Tibial artery (tissue), 4 donors: ENCODE data around the gene CELSR1.
"Not testable (repeated sequence)": the region's sequence is repeated elsewhere in the genome, so short reads cannot be mapped to it uniquely, and the experiment has no call there.

ENCODE experiments used
- DNase-seq, 2 donors: peaks; one replicate each; pipeline ENCODE4 v3.0.0-alpha.2; 2019
- H3K27ac ChIP-seq, 2 donors: fragments of 200-600 bp; sonication (generic) in 1 of 2; 1 replicate in 1 of 2; 2 replicates in 1 of 2; pipeline ENCODE4 v1.5.1; 2018 to 2019; ENCODE audit warnings: mild to moderate bottlenecking in 1 of 2
- H3K27me3 ChIP-seq, 2 donors: fragments of 200-600 bp; sonication (generic) in 1 of 2; one replicate each; pipeline versions ENCODE4 v1.5.1 to v1.6.0; 2016 to 2019
- H3K36me3 ChIP-seq, 3 donors: fragments of 200-600 bp; sonication (generic) in 2 of 3; one replicate each; pipeline ENCODE4 v1.5.1; 2016 to 2019; ENCODE audit warnings: mild to moderate bottlenecking in 2 of 3
- H3K4me1 ChIP-seq, 4 donors: fragments of 200-600 bp; sonication (generic) in 2 of 4; 1 replicate in 3 of 4; 2 replicates in 1 of 4; pipeline ENCODE4 v1.5.1; 2016 to 2019
- H3K4me3 ChIP-seq, 2 donors: fragments of 200-600 bp; sonication (generic) in 1 of 2; 1 replicate in 1 of 2; 2 replicates in 1 of 2; pipeline ENCODE4 v1.5.1; 2018 to 2019; ENCODE audit warnings: mild to moderate bottlenecking in 2 of 2
- H3K9me3 ChIP-seq, 3 donors: fragments of 200-600 bp; sonication (generic) in 1 of 3; one replicate each; pipeline ENCODE4 v1.5.1; 2016 to 2019
- CTCF ChIP-seq, 2 experiments: fragments of 200-600 bp in 1 of 2; fragments of 450-650 bp in 1 of 2; IDR thresholded peaks; one replicate each; pipeline ENCODE4 v1.5.1; 2017 to 2019; ENCODE audit warnings: antibody characterized with exemption in 2 of 2, mild to moderate bottlenecking in 1 of 2, moderate library complexity in 1 of 2
- intact Hi-C: fragments of 100-400 bp; cut with DNase I; formaldehyde crosslinking; loops from one replicate; pipeline ENCODE4 v1.15.0; 2023; ENCODE audit warnings: low total_unique reads

Gene CELSR1

GRCh38 chr22:46397514-46397913 is 139.9 kb downstream of the CELSR1 start:
- H3K36me3 ChIP-seq = no peaks in the 10 kb centered on the region
- no peaks in the 10 kb centered on the region for H3K4me1 ChIP-seq
- DNase-seq = no peak
- H3K27ac ChIP-seq = no peak overlapping the region
- H3K4me3 ChIP-seq = no peak overlapping the region
- TF ChIP-seq CTCF (IDR thresholded peaks at IDR 0.05) = no peak
- H3K9me3 ChIP-seq = no peaks in the 10 kb centered on the region
- H3K27me3 ChIP-seq = peaks cover 0 to 2% of the 10 kb centered on the region in 2 donors
- intact Hi-C loops = no loop called here

GRCh38 chr22:46397049-46397448 is 140.4 kb downstream of the CELSR1 start:
- intact Hi-C loops, H3K27me3 ChIP-seq, H3K27ac ChIP-seq, DNase-seq, H3K36me3 ChIP-seq, H3K9me3 ChIP-seq, H3K4me3 ChIP-seq, H3K4me1 ChIP-seq: not testable (repeated sequence)

- Histone ChIP-seq H3K9me3 (no peaks in the 10 kb centered on the region), H3K4me3 (no peak overlapping the region), H3K27ac (no peak overlapping the region), H3K36me3 (no peaks in the 10 kb centered on the region), H3K27me3 (peaks cover 0 to 2% of the 10 kb centered on the region in 2 donors), H3K4me1 (peaks cover 0 to 4% (median 0%) of the 10 kb centered on the region in 4 donors)
- TF ChIP-seq CTCF (IDR thresholded peaks at IDR 0.05) = no peak
- no peak for DNase-seq
- intact Hi-C loops = no loop called here
Measured at GRCh38 chr22:46395145-46395544, 142.3 kb downstream of the CELSR1 start.

GRCh38 chr22:46394622-46395021 is 142.8 kb downstream of the CELSR1 start:
- Histone ChIP-seq H3K4me1 (peaks cover 0 to 7% (median 0%) of the 10 kb centered on the region in 4 donors), H3K27ac (no peak overlapping the region), H3K9me3 (no peaks in the 10 kb centered on the region), H3K36me3 (no peaks in the 10 kb centered on the region), H3K4me3 (no peak overlapping the region), H3K27me3 (peaks cover 0 to 2% of the 10 kb centered on the region in 2 donors)
- DNase-seq = no peak
- no peak for TF ChIP-seq CTCF (IDR thresholded peaks at IDR 0.05)
- intact Hi-C loops = no loop called here

- Histone ChIP-seq H3K27ac (no peak overlapping the region), H3K9me3 (no peaks in the 10 kb centered on the region), H3K4me1 (peaks cover 0 to 7% (median 0%) of the 10 kb centered on the region in 4 donors), H3K4me3 (no peak overlapping the region), H3K36me3 (no peaks in the 10 kb centered on the region), H3K27me3 (peaks cover 0 to 2% of the 10 kb centered on the region in 2 donors)
- no peak for DNase-seq
- TF ChIP-seq CTCF (IDR thresholded peaks at IDR 0.05) = no peak
- intact Hi-C loops = no loop called here
Measured at GRCh38 chr22:46393873-46394272, 143.5 kb downstream of the CELSR1 start.

- no peaks in the 10 kb centered on the region for H3K36me3 ChIP-seq
- no peak overlapping the region for H3K27ac ChIP-seq
- H3K4me1 ChIP-seq = peaks cover 0 to 7% (median 0%) of the 10 kb centered on the region in 4 donors
- no peak for TF ChIP-seq CTCF (IDR thresholded peaks at IDR 0.05)
- no peaks in the 10 kb centered on the region for H3K9me3 ChIP-seq
- intact Hi-C loops = no loop called here
- peaks cover 0 to 2% of the 10 kb centered on the region in 2 donors for H3K27me3 ChIP-seq
- no peak overlapping the region for H3K4me3 ChIP-seq
- no peak for DNase-seq
Measured at GRCh38 chr22:46392137-46392844, 145.1 kb downstream of the CELSR1 start.
